Head of caudate nucleus (tissue), 42 donors: ENCODE results near the gene SLC25A1.
"Not testable (repeated sequence)": the region's sequence is repeated elsewhere in the genome, so short reads cannot be mapped to it uniquely, and the experiment has no call there.

Source experiments
- DNase-seq, 42 donors: peaks; one replicate each; pipeline versions ENCODE4 v3.0.0 to v3.0.0-alpha.2; 2020 to 2021; ENCODE audit warnings: mixed read lengths in 7 of 42
- intact Hi-C: fragments of 100-400 bp; cut with DNase I; formaldehyde crosslinking; loops from one replicate; pipeline ENCODE4 v1.15.0; 2022

SLC25A1 gene

DNA sequence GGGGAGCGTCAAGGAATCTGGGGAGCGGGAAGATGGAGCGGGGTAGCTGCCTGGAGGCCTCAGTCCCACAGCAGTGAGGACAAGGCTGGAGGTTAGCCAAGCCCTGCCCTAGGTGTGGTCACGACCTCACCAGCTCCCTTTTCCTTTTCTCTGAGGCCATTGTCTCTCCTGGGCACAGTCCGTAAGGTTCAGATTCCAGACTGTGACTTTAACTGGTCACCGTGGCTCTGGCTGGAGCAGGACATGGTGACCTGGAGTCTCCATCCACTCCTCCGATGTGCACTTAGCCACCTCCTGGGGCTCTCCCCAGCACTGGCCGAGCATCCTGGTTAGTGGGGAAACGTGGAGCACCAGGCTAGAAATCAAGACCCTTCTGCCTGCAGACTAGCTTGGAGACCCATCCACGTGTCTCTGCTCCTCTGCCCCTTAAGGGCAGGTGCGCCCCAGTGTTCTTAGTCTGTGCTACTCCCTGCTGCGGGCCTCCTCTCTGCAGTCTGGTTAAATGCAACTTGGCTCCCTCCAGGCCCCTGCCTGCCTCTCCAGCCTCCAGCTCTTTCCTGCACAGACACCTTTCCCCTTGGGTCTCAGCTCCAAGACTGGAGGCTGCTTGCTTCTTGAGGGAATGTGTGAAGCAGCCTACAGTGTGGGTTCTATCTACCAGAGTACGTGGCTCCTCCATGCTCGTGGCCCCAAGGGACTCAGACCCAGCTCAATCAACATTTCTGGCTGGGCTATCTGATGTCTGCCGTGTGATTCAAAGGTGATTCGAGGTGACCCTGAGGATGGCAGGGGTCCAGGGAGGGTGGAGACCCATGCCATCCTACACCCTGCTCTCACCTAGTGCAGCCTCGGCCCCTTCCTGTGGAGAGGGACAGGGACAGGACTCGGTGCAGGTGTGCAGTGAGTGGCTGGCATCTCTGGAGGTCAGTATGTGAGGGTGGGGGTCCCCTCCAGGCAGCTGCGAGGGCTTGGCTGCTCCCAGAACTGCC, 5.2 kb downstream of the SLC25A1 start:
- intact Hi-C loops, result no loop called here
- no peak for DNase-seq

DNA sequence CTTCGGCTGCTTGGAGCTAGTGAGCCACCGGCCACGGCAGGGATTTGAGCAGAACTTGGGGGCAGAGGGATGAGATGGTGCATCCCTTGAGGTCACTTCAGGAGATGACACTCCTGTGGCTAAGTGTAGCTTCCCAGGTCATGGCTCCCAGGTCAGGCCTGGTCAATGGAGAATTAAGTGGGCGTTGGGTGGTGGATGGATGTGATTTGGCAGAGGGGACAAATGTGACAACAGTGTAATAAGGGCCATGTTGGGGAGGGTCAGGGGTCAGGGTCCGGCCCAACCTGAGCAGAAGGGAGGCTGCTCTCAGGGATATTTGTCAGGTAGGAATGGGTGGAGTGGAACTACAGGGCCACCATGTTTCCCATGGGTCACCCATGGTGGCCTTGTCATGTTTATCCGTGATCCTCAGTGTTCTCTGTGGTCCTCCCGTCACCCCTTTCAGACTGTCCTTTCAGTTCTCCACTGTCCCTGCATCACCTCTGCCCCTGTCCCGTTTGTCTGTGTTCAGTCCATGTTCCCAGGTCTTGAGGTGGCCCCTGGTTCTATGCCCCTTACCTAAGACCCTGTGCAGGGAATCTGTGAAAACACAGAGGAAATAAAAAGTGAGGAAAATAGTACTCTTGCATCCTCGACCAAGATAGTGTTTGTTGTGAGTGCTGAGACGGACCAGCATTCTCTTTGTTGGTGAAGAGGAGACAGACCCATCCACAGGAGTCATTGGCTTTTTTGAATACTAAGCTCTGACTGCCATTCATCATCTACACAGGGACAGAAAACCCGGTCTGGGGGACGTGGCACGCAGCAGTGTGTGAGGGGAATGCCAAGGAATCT, 6.1 kb downstream of the SLC25A1 start:
- DNase-seq, result no peak
- intact Hi-C loops, result no loop called here

DNA sequence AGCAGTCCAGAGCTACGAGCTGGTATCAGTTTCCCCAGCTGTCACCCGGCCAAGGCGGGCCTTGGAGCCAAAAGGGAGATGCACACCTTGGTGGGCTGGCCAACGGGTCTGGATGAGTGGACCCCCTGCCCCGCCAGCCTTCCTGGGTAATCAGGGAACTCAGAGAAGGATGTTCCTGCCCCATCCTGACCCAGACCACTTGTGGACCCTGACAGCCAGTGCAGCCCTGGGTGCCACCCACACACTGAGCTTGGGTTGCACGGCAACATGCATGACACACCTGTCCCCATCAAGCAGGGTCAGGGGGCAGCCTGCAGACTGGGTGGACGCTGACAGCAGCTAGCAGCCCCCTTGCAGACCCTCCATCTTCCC, 8.6 kb downstream of the SLC25A1 start:
- DNase-seq, result no peak
- intact Hi-C loops, result no loop called here

DNA sequence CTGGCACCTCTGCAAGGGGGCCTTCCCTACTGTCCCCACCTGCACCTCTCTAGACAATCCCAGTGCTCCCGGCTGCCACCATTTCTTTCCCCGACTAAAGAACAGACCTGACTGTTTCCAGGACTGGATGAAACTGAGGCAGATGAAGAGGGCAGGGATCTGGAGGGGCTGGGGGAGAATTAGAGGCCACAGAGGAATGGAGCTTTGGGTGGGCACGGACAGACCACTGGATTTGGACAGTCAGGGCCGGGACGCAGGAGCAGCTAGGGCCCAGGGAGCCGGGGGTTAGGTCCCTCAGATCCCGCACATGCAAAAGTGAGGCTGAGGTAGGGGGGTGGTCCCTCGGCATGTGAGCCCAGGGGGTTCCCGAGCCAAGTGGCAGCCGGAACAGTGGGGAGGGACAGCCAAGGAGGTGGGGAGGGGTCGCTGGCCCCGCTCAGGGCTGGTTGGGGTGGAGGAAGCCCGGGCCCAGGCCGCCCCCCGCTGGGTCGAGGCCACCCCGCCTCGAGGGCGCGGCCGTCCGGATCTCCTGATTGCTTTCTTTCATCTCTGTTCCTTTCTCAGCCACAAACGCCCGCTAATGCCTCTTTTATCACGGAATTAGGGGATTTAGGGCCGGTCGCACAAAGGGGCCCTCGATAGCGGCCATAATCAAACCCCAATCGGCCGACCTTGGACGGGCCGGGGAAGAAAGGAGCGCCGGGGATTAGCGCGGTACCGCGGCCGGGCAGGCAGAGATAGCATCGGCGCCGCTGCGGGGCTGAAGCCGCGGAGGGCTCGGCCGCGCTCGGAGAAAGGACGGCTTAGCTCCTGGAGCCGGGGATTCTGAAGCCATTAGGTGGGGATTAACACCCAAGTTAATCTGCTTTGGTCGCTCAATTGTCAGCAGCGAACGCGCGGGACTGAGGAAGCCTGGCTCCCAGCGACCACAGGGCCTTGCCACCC, 9.3 kb downstream of the SLC25A1 start:
- intact Hi-C loops, result no loop called here
- DNase-seq, result no peak

DNA sequence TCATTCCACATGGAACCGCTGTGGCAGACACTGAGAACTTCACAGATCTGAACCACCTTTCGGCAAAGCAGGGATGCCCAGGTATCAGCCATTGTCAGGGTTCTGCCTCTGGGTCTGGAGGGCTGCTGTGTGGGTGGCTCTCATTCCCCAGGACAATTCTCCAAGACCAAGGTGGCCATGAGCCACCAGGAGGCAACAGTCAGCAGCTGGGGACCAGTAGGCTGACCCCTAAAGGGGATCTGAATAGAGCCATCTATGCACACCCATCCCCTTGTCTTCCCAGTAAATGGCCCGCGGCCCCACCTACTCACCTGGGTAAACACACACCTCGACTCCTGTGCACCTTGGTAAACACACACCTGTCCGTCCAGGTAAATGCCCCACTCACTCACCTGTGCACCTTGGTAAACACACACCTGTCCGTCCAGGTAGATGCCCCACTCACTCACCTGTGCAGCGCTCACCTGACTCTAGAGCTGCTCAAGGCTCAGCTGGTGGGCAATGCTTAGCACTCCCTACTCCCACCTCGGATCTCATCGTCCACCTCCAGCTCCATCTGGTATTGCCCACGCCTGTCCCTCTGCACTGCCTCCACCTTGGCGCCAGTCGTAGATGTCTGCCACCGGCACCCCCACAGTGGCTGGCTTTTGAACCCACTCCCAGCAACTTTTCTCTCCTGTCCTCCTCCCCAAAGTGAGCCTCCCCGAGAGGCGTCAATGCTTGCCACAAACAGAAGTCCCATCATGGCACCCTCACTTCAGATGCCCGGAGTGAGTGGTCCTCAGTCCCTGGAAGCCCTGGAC, 10.2 kb downstream of the SLC25A1 start:
- intact Hi-C loops, result no loop called here
- no peak for DNase-seq

DNA sequence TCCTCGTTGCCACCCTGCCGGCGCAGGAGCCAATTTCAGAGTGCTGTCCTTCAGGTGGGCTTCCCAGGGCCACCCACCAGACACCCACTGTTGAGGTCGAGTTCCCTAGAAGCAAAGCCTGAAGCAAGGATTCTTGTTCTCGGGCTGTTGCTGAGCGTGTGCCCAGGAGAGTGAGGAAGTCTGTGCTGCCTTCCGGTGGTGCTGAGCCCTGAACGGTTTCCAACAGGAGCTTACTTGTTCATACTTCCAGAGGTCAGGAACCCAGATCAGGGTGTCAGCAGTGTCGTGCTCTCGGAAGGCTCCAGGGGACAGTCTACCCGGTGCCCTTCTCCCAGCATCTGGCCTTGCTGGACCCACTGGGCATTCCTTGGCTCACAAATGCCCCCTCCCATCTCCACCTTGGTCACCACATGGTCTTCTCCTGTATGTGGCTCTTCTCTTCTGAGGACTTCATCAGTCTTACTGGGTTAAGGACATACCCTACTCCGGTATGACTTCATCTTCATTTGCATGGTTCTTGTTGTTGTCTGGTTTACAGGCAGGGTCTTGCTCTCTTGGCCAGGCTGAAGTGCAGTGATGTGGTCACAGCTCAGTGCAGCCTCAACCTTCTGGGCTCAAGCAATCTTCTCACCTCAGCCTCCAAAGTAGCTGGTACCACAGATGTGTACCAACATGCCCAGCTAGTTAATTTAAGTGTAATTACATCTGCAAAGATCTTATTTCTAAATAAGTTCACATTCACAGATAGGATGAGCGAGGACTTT, 11.2 kb downstream of the SLC25A1 start:
- intact Hi-C loops, result no loop called here
- no peak for DNase-seq

DNA sequence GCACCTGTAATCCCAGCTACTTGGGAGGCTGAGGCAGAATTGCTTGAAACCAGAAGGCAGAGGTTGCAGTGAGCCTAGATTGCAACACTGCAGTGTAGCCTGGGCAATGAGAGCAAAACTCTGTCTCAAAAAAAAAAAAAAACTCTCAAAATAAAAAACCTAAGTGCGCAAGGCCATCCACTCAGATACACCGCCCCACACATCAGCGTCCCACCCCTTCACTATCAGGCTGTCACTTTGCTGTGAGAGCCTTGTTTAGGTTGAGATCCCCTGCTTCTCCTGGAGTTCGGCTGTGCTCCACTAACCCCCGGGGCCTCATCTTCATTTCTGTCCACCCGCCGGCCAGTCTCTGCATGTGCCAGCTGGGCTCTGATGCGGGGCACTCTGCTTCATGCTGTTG, 12.1 kb downstream of the SLC25A1 start:
- intact Hi-C loops, result no loop called here
- no peak for DNase-seq

DNA sequence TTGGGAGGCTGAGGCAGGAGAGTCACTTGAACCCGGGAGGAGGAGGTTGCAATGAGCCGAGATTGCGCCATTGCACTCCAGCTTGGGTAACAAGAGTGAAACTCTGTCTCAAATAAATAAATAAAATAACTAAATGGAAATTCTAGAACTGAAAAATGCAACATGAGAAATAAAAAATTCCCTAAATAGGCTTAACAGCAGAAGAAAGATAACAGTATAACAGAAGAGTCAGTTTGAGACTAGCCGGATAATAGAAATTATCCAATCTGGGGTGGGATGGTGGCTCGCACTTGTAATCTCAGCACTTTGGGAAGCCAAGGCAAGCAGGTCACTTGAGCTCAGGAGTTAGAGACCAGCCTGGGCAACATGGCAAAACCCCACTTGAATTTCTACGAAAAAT, 14.1 kb downstream of the SLC25A1 start:
- intact Hi-C loops, result no loop called here
- no peak for DNase-seq

DNA sequence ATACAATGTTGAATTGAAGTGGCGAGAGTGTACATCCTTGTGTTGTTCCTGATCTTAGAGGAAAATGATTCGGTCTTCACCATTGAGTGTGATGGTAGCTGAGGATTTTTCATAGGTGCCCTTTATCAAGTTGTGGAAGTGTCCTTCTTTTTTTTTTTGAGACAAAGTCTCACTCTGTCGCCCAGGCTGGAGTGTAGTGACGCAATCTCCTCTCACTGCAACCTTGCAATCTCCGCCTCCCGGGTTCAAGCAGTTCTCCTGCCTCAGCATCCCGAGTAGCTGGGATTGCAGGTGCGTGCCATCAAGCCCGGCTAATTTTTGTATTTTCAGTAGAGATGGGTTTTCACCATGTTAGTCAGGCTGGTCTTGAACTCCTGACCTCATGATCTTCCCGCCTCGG, 19.9 kb downstream of the SLC25A1 start:
- DNase-seq, intact Hi-C loops: not testable (repeated sequence)

DNA sequence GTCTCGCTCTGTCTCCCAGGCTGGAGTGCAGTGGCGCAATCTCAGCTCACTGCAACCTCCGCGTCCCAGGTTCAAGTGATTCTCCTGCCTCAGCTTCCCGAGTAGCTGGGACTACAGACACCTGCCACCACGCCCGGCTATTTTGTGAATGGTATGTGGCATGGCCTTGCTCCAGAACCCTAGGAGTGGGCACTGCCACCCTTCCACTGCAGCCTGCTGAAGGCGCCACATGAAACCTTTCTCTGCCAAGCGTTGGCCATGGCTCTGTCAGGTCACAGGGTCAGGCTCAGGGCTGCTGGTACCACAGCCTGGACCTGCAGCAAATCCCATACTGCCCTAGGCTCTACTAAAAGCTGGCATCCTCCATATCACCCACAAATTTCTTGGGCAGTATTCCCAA, 22.4 kb downstream of the SLC25A1 start:
- intact Hi-C loops, DNase-seq: not testable (repeated sequence)

DNA sequence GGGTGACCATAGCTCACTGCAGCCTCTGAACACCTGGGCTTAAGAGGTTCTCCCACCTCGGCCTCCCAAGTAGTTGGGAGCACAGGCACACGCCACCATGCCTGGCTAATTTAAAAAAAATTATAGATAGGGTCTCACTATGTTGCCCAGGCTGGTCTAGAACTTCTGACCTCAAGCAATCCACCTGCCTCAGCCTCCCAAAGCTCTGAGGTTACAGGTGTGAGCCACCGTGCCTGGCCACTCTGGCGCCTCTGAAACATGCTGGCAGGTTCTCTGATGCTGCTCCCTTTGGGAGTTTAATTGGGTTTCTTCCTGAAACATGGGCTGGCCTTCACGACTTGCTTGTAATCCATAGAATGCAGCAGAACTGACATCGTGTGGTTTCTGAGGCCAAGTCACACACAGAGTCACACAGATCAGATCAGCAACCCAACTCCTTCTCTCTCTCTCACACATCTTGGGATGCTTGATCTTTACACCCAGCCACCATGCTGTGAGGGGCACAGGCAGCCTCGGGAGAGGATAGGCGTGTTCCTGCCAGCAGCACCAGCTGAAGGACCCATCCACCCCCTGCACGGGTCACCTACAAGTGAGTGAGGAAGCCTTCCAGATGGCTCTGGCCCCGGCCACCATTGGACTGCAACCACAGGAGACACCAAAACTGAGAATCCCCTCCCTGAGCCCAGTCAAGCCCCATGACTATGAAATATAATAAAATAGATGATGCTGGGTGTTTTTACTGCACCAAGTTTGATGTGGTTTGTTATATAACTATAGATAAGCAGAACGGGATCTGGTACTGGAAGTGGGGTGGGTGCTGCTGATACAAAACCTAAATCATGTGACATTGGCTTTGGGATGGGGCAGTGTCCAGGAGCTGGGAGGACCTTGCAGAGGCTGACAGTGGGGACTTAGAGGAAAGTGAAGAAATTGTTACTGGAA, 25.3 kb downstream of the SLC25A1 start:
- intact Hi-C loops, result no loop called here
- DNase-seq, result no peak

DNA sequence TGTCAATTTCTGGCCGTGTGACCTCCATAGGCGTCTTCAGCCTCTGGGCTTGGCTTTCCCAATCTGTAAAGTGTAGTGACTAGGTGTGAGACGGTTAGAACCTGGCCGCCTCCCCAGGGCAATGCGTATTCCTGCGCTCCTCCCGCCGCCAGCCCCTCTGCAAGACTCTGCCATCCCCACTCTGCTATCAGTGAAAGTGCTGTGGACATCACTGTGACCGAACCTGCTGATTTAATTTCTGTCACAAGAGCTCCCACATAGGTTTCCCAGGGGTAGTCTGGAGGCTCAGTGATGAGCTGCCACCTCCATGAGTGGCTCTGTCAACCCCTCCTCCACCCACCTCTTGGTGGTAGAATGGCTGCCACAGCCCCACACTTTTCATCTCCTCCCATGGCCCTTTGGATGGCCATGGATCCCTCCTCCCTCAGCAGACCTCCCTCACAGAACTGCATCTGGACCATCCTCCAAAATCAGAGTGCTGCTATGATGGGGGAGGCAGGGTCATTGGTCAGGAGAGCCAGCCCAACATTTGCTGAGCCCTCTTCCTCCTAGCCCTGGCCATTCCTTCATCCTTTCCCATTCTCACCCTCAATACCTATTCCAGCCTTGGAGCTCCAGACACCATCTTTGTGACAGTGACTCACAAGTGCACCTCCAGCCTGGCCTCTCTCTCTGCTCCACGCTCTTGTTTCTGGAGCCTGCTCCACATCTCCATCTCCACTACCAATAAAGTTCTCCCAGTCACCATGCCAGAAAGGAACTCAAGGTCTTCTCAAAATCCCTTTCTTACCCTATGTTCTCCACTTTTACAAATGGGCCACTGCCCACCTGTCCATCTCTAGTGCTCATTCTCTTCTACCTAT, 27.0 kb downstream of the SLC25A1 start:
- DNase-seq, result no peak
- intact Hi-C loops, result no loop called here

DNA sequence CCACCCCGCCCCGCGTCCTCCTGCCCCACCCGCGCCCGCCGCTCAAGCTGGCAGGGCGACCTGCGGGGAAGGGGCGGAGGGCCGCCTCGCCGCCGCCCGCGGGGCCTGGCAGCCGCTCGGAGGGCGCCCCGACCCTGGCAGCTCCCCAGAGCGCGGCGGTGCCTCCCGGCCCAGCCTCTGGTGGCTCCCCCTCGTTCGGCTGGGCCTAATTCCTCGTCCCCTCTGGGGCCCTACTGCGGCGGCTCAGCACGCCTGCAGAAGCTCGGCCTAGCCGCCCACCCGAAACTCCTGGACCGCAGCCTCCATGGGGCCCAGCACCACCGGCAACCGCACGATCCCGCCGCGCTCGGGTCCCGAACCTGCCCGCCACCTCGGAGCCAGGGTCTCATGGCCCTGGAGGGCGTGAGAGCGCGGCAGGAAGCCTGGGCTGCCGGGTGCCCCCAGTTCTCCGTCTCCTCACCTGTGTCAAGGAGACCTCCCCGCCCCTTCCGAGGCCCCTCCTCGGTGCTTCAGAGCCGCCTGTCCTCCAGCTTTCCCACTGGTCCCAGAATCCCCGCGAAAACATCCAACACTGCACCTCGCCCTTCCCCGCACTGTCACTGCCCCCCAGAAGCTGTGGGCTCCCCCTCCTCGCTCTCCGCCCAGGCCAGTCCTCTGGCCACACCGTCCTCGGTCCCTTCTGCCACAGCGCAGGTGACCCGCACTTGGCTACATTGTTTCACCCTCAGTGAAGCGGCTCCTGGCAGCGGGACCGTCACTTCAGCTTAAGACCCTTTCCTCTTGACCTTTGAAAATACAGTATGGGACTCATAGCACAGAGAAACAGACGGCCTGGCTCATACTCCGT, 27.8 kb downstream of the SLC25A1 start:
- intact Hi-C loops, result no loop called here

DNA sequence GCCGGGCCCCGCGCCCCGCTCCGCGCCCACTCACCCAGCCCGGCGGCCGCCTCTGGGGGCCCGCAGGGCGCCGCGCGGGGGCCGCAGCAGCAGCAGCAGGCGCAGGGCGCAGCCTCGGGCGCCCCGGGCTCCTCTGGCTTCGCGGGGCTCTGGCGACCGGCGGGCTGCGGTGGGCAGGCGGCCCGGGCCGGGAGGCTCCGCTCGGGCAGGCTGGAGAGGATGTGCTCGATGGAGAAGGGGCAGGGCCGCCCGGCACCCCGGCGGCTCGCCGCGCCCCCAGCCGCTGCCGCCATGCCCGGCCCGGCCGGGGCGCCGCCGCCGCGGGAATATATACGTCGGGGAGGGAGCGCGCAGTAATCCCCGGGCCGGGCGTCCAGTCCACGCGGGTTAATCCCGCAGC, 28.5 kb downstream of the SLC25A1 start, which contains the start of gene GSC2:
Gene GSC2, minus strand, starts transcription at position 302 of the 400 bp plus-strand sequence. Its CDS starts 9 bp downstream, at position 293.
- DNase-seq, result no peak
- intact Hi-C loops, result loop anchor here (10.0 kb wide), 2 partner anchors 295 to 485 kb away; partner anchors contain the start of gene C22orf39

More for the DNA sequence above, 27.8 kb downstream of the SLC25A1 start:
- no peak for DNase-seq
